ENCODE data around the gene NDUFA11.

The NDUFA11 gene

GRCh38 chr19:5943045-5943444 is 39.5 kb upstream of the NDUFA11 start:
- TF ChIP-seq, protein P1, sequence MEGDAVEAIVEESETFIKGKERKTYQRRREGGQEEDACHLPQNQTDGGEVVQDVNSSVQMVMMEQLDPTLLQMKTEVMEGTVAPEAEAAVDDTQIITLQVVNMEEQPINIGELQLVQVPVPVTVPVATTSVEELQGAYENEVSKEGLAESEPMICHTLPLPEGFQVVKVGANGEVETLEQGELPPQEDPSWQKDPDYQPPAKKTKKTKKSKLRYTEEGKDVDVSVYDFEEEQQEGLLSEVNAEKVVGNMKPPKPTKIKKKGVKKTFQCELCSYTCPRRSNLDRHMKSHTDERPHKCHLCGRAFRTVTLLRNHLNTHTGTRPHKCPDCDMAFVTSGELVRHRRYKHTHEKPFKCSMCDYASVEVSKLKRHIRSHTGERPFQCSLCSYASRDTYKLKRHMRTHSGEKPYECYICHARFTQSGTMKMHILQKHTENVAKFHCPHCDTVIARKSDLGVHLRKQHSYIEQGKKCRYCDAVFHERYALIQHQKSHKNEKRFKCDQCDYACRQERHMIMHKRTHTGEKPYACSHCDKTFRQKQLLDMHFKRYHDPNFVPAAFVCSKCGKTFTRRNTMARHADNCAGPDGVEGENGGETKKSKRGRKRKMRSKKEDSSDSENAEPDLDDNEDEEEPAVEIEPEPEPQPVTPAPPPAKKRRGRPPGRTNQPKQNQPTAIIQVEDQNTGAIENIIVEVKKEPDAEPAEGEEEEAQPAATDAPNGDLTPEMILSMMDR (conservative IDR thresholded peaks at IDR 0.05; ENCODE audit: low read length), result no peak
- no peak for TF ChIP-seq EZH2phosphoT487 (IDR thresholded peaks at IDR 0.05; ENCODE audit: borderline replicate concordance)
- H3K4me2 ChIP-seq (ENCODE audit: low read depth, low read length, poor library complexity, severe bottlenecking), result no peak overlapping the region
- H3K9me2 ChIP-seq (replicated peaks; ENCODE audit: low read depth, low read length), result no peaks in the 10 kb centered on the region
- no peaks in the 10 kb centered on the region for H3K4me1 ChIP-seq (ENCODE audit: insufficient read depth, low read length, poor library complexity, severe bottlenecking)
- peaks cover 50% of the 10 kb centered on the region; the same call in 1 of the 2 replicates for H3K36me3 ChIP-seq (ENCODE audit: insufficient read depth, low read length)
- peaks cover 18% of the 10 kb centered on the region for H4K20me1 ChIP-seq (ENCODE audit: insufficient read depth, low read length, poor library complexity, severe bottlenecking)
- no peaks in the 10 kb centered on the region for H3K9me3 ChIP-seq (ENCODE audit: insufficient read depth, low read depth, low read length)
- H3F3A ChIP-seq (ENCODE audit: low read depth), result no peaks in the 10 kb centered on the region
- H3K4me3 ChIP-seq (ENCODE audit: low read length, poor library complexity, severe bottlenecking), result no peak overlapping the region
- H3K79me2 ChIP-seq (ENCODE audit: insufficient read depth, low read length), result peaks cover 62% of the 10 kb centered on the region
- no peaks in the 10 kb centered on the region for H3K27me3 ChIP-seq (ENCODE audit: insufficient read depth, low read length, poor library complexity, severe bottlenecking)
- no peak overlapping the region for H3K9ac ChIP-seq (ENCODE audit: low read depth, low read length, poor library complexity, severe bottlenecking)
- H2AFZ ChIP-seq (ENCODE audit: low read length), result no peak overlapping the region

- H4K20me1 ChIP-seq (ENCODE audit: insufficient read depth, low read length, poor library complexity, severe bottlenecking), result peaks cover 17% of the 10 kb centered on the region
- H3F3A ChIP-seq (ENCODE audit: low read depth), result no peaks in the 10 kb centered on the region
Measured at GRCh38 chr19:5941673-5942072, 38.1 kb upstream of the NDUFA11 start.

GRCh38 chr19:5940260-5941208 is 36.9 kb upstream of the NDUFA11 start:
- H3K9ac ChIP-seq (ENCODE audit: low read depth, low read length, poor library complexity, severe bottlenecking), result no peak overlapping the region
- H3K9me2 ChIP-seq (replicated peaks; ENCODE audit: low read depth, low read length), result no peaks in the 10 kb centered on the region
- H3F3A ChIP-seq (ENCODE audit: low read depth), result no peaks in the 10 kb centered on the region
- no peak overlapping the region for H3K4me3 ChIP-seq (ENCODE audit: low read length, poor library complexity, severe bottlenecking)
- no peak overlapping the region for H2AFZ ChIP-seq (ENCODE audit: low read length)
- no peaks in the 10 kb centered on the region for H3K9me3 ChIP-seq (ENCODE audit: insufficient read depth, low read depth, low read length)
- no peaks in the 10 kb centered on the region for H3K27me3 ChIP-seq (ENCODE audit: insufficient read depth, low read length, poor library complexity, severe bottlenecking)
- peaks cover 60% of the 10 kb centered on the region; the same call in 1 of the 2 replicates for H3K36me3 ChIP-seq (ENCODE audit: insufficient read depth, low read length)
- peaks cover 6% of the 10 kb centered on the region for H4K20me1 ChIP-seq (ENCODE audit: insufficient read depth, low read length, poor library complexity, severe bottlenecking)
- H3K4me1 ChIP-seq (ENCODE audit: insufficient read depth, low read length, poor library complexity, severe bottlenecking), result no peaks in the 10 kb centered on the region
- TF ChIP-seq, protein P1 (conservative IDR thresholded peaks at IDR 0.05; ENCODE audit: low read length), result no peak
- TF ChIP-seq EZH2phosphoT487 (IDR thresholded peaks at IDR 0.05; ENCODE audit: borderline replicate concordance), result no peak
- H3K79me2 ChIP-seq (ENCODE audit: insufficient read depth, low read length), result peaks cover 47% of the 10 kb centered on the region; the same call in 1 of the 2 replicates
- H3K4me2 ChIP-seq (ENCODE audit: low read depth, low read length, poor library complexity, severe bottlenecking), result no peak overlapping the region

More at GRCh38 chr19:5941673-5942072, 38.1 kb upstream of the NDUFA11 start:
- no peaks in the 10 kb centered on the region for H3K4me1 ChIP-seq (ENCODE audit: insufficient read depth, low read length, poor library complexity, severe bottlenecking)
- no peak overlapping the region for H2AFZ ChIP-seq (ENCODE audit: low read length)
- peaks cover 50% of the 10 kb centered on the region; the same call in 1 of the 2 replicates for H3K79me2 ChIP-seq (ENCODE audit: insufficient read depth, low read length)
- no peaks in the 10 kb centered on the region for H3K9me3 ChIP-seq (ENCODE audit: insufficient read depth, low read depth, low read length)
- H3K27me3 ChIP-seq (ENCODE audit: insufficient read depth, low read length, poor library complexity, severe bottlenecking), result no peaks in the 10 kb centered on the region
- H3K4me2 ChIP-seq (ENCODE audit: low read depth, low read length, poor library complexity, severe bottlenecking), result no peak overlapping the region
- no peak overlapping the region for H3K9ac ChIP-seq (ENCODE audit: low read depth, low read length, poor library complexity, severe bottlenecking)
- TF ChIP-seq EZH2phosphoT487 (IDR thresholded peaks at IDR 0.05; ENCODE audit: borderline replicate concordance), result no peak
- TF ChIP-seq, protein P1 (conservative IDR thresholded peaks at IDR 0.05; ENCODE audit: low read length), result no peak
- peaks cover 57% of the 10 kb centered on the region; the same call in 1 of the 2 replicates for H3K36me3 ChIP-seq (ENCODE audit: insufficient read depth, low read length)
- no peaks in the 10 kb centered on the region for H3K9me2 ChIP-seq (replicated peaks; ENCODE audit: low read depth, low read length)
- no peak overlapping the region for H3K4me3 ChIP-seq (ENCODE audit: low read length, poor library complexity, severe bottlenecking)

Data from Loucy (cell line).